BLaER1 (cell line): Measurements from ENCODE around the gene KCTD16.

Experiments
- H3K27ac ChIP-seq: shearing (Covaris generic); formaldehyde crosslinking; 2 replicates; pipeline ENCODE4 v1.8.1; 2022
- H3K27me3 ChIP-seq: shearing (Covaris generic); formaldehyde crosslinking; 2 replicates; pipeline ENCODE4 v1.8.1; 2022
- H3K36me3 ChIP-seq: shearing (Covaris generic); formaldehyde crosslinking; 2 replicates; pipeline ENCODE4 v1.8.1; 2022
- H3K4me1 ChIP-seq: shearing (Covaris generic); formaldehyde crosslinking; 2 replicates; pipeline ENCODE4 v1.8.1; 2022
- H3K4me2 ChIP-seq: shearing (Covaris generic); formaldehyde crosslinking; 2 replicates; pipeline ENCODE4 v1.8.1; 2022
- H3K4me3 ChIP-seq: shearing (Covaris generic); formaldehyde crosslinking; 2 replicates; pipeline ENCODE4 v1.8.1; 2022
- H3K9ac ChIP-seq: shearing (Covaris generic); formaldehyde crosslinking; 2 replicates; pipeline ENCODE4 v1.8.1; 2022
- H3K9me3 ChIP-seq: shearing (Covaris generic); formaldehyde crosslinking; 2 replicates; pipeline ENCODE4 v1.8.1; 2022
- H4K20me1 ChIP-seq: shearing (Covaris generic); formaldehyde crosslinking; 2 replicates; pipeline ENCODE4 v1.8.1; 2022
- Cebpa-rat ChIP-seq: shearing (Covaris generic); IDR thresholded peaks from 2 replicates; pipeline ENCODE4 v1.8.1; 2022

KCTD16 gene

GRCh38 chr5:144170276-144171024 lies at the start of gene KCTD16, which contains the start of gene YIPF5:
Gene KCTD16 (plus strand): TSS chr5:144170873.
Gene YIPF5 (minus strand): TSS chr5:144170659. CDS start chr5:144169955, 704 bp downstream.
- H3K9ac ChIP-seq, result peak within 1 kb of the TSS; percentile 84
- H3K27ac ChIP-seq, result peak within 1 kb of the TSS; percentile 73

GRCh38 chr5:144121577-144121976 lies 49.1 kb upstream of the KCTD16 start:
- no peak overlapping the region for H3K4me2 ChIP-seq
- H3K9ac ChIP-seq, result no peak overlapping the region
- no peak for TF ChIP-seq Cebpa-rat
- H3K27ac ChIP-seq, result no peak overlapping the region
- no peaks in the 10 kb centered on the region for H3K36me3 ChIP-seq
- peaks cover 8% of the 10 kb centered on the region; the same call in 1 of the 2 replicates for H3K9me3 ChIP-seq
- no peaks in the 10 kb centered on the region for H3K4me1 ChIP-seq
- no peaks in the 10 kb centered on the region for H3K27me3 ChIP-seq
- no peak overlapping the region for H3K4me3 ChIP-seq
- H4K20me1 ChIP-seq, result no peaks in the 10 kb centered on the region

More at GRCh38 chr5:144170276-144171024, at the start of gene KCTD16, which contains the start of gene YIPF5:
- TF ChIP-seq Cebpa-rat, result no peak
- no peaks in the 10 kb centered on the region for H4K20me1 ChIP-seq
- peaks cover 23% of the 10 kb centered on the region for H3K36me3 ChIP-seq
- H3K9me3 ChIP-seq, result no peaks in the 10 kb centered on the region
- H3K4me1 ChIP-seq, result peaks cover 21% of the 10 kb centered on the region
- peak within 1 kb of the TSS; percentile 83 for H3K4me3 ChIP-seq
- no peaks in the 10 kb centered on the region for H3K27me3 ChIP-seq
- H3K4me2 ChIP-seq, result peak within 1 kb of the TSS; percentile 78

GRCh38 chr5:144122081-144122480 lies 48.6 kb upstream of the KCTD16 start:
- Histone ChIP-seq H3K27ac (no peak overlapping the region), H4K20me1 (no peaks in the 10 kb centered on the region), H3K4me2 (no peak overlapping the region), H3K27me3 (no peaks in the 10 kb centered on the region), H3K36me3 (no peaks in the 10 kb centered on the region), H3K9me3 (peaks cover 8% of the 10 kb centered on the region; the same call in 1 of the 2 replicates), H3K4me1 (no peaks in the 10 kb centered on the region), H3K9ac (no peak overlapping the region), H3K4me3 (no peak overlapping the region)
- TF ChIP-seq Cebpa-rat, result no peak

- no peak for TF ChIP-seq Cebpa-rat
- Histone ChIP-seq H3K9me3 (peaks cover 8% of the 10 kb centered on the region; the same call in 1 of the 2 replicates), H3K4me1 (no peaks in the 10 kb centered on the region)
Observed at GRCh38 chr5:144122641-144123040, 48.0 kb upstream of the KCTD16 start.

GRCh38 chr5:144125163-144125726 lies 45.4 kb upstream of the KCTD16 start:
- Histone ChIP-seq H3K4me2 (no peak overlapping the region), H3K9ac (no peak overlapping the region), H3K9me3 (no peaks in the 10 kb centered on the region), H3K4me3 (no peak overlapping the region), H3K4me1 (no peaks in the 10 kb centered on the region), H3K27ac (no peak overlapping the region), H3K36me3 (no peaks in the 10 kb centered on the region), H4K20me1 (no peaks in the 10 kb centered on the region), H3K27me3 (no peaks in the 10 kb centered on the region)
- no peak for TF ChIP-seq Cebpa-rat

More at GRCh38 chr5:144122641-144123040, 48.0 kb upstream of the KCTD16 start:
- Histone ChIP-seq H4K20me1 (no peaks in the 10 kb centered on the region), H3K27ac (no peak overlapping the region), H3K9ac (no peak overlapping the region), H3K36me3 (no peaks in the 10 kb centered on the region), H3K27me3 (no peaks in the 10 kb centered on the region), H3K4me2 (no peak overlapping the region), H3K4me3 (no peak overlapping the region)

- Histone ChIP-seq H3K4me1 (no peaks in the 10 kb centered on the region), H3K4me2 (no peak overlapping the region), H4K20me1 (no peaks in the 10 kb centered on the region), H3K4me3 (no peak overlapping the region), H3K9ac (no peak overlapping the region), H3K27me3 (no peaks in the 10 kb centered on the region), H3K27ac (no peak overlapping the region), H3K36me3 (no peaks in the 10 kb centered on the region), H3K9me3 (no peaks in the 10 kb centered on the region)
- no peak for TF ChIP-seq Cebpa-rat
Observed at GRCh38 chr5:144126707-144127106, 44.0 kb upstream of the KCTD16 start.

GRCh38 chr5:144128844-144129243 lies 41.8 kb upstream of the KCTD16 start:
- H3K9ac ChIP-seq, result no peak overlapping the region

GRCh38 chr5:144130306-144130705 lies 40.4 kb upstream of the KCTD16 start:
- Histone ChIP-seq H3K9me3 (no peaks in the 10 kb centered on the region), H4K20me1 (no peaks in the 10 kb centered on the region), H3K4me1 (no peaks in the 10 kb centered on the region), H3K27ac (no peak overlapping the region), H3K9ac (no peak overlapping the region), H3K27me3 (no peaks in the 10 kb centered on the region), H3K36me3 (no peaks in the 10 kb centered on the region), H3K4me3 (no peak overlapping the region), H3K4me2 (no peak overlapping the region)
- TF ChIP-seq Cebpa-rat, result no peak

More at GRCh38 chr5:144128844-144129243, 41.8 kb upstream of the KCTD16 start:
- Histone ChIP-seq H3K4me1 (no peaks in the 10 kb centered on the region), H3K4me3 (no peak overlapping the region), H3K36me3 (no peaks in the 10 kb centered on the region), H3K9me3 (no peaks in the 10 kb centered on the region), H3K4me2 (no peak overlapping the region), H3K27ac (no peak overlapping the region), H4K20me1 (no peaks in the 10 kb centered on the region), H3K27me3 (no peaks in the 10 kb centered on the region)
- no peak for TF ChIP-seq Cebpa-rat

GRCh38 chr5:144131261-144131660 lies 39.4 kb upstream of the KCTD16 start:
- TF ChIP-seq Cebpa-rat, result no peak
- no peaks in the 10 kb centered on the region for H3K4me1 ChIP-seq
- no peak overlapping the region for H3K9ac ChIP-seq
- H3K36me3 ChIP-seq, result no peaks in the 10 kb centered on the region
- H3K27me3 ChIP-seq, result no peaks in the 10 kb centered on the region
- no peak overlapping the region for H3K4me2 ChIP-seq
- no peaks in the 10 kb centered on the region for H3K9me3 ChIP-seq
- H3K4me3 ChIP-seq, result no peak overlapping the region
- H4K20me1 ChIP-seq, result no peaks in the 10 kb centered on the region
- no peak overlapping the region for H3K27ac ChIP-seq

GRCh38 chr5:144133050-144133633 lies 37.5 kb upstream of the KCTD16 start:
- H3K4me2 ChIP-seq, result no peak overlapping the region
- H3K27ac ChIP-seq, result no peak overlapping the region
- no peak for TF ChIP-seq Cebpa-rat
- H4K20me1 ChIP-seq, result no peaks in the 10 kb centered on the region
- H3K4me3 ChIP-seq, result no peak overlapping the region
- H3K27me3 ChIP-seq, result no peaks in the 10 kb centered on the region
- no peaks in the 10 kb centered on the region for H3K9me3 ChIP-seq
- no peak overlapping the region for H3K9ac ChIP-seq
- no peaks in the 10 kb centered on the region for H3K4me1 ChIP-seq
- H3K36me3 ChIP-seq, result no peaks in the 10 kb centered on the region
